IgD-negative memory B cell (primary cell): ENCODE data around the gene COPS2. TPM values are rescaled to one million over a fixed set of nuclear protein-coding genes. Genes with fewer than 3 reads are reported as not detected.
"Not testable (repeated sequence)": the region's sequence is repeated elsewhere in the genome, so short reads cannot be mapped to it uniquely, and the experiment has no call there.

Source experiments
- H3K27ac Mint-ChIP-seq, 3 donors: one replicate each; pipeline ENCODE4 v1.8.0; 2020 to 2022; ENCODE audit warnings: mild to moderate bottlenecking in 3 of 3, mixed read lengths in 3 of 3, moderate library complexity in 1 of 3
- H3K27me3 Mint-ChIP-seq: one replicate; pipeline ENCODE4 v1.8.0; 2021; ENCODE audit warnings: mixed read lengths
- H3K36me3 Mint-ChIP-seq: one replicate; pipeline ENCODE4 v1.8.0; 2020; ENCODE audit warnings: mild to moderate bottlenecking, mixed read lengths
- H3K4me1 Mint-ChIP-seq, 3 donors: one replicate each; pipeline ENCODE4 v1.8.0; 2020 to 2022; ENCODE audit warnings: mixed read lengths in 3 of 3, mild to moderate bottlenecking in 1 of 3
- H3K4me3 Mint-ChIP-seq, 4 donors: one replicate each; pipeline ENCODE4 v1.8.0; 2020 to 2022; ENCODE audit warnings: mild to moderate bottlenecking in 4 of 4, mixed read lengths in 4 of 4, moderate library complexity in 3 of 4
- H3K9me3 Mint-ChIP-seq, 3 donors: one replicate each; pipeline ENCODE4 v1.8.0; 2020 to 2021; ENCODE audit warnings: mixed read lengths in 3 of 3, mild to moderate bottlenecking in 1 of 3
- polyA plus RNA-seq: library from polyadenylated mRNA; unstranded; fragments of 300-500 nt; fragmentation: Illumina TruSeq; gene quantifications from one replicate; pipeline ENCODE4 v1.2.3, GENCODE V29; 2021

The COPS2 gene
- polyA plus RNA-seq, 1 donor from 2014 or later, result 27.3 TPM

GRCh38 chr15:49101536-49101935 is 53.9 kb downstream of the COPS2 start:
- H3K27me3 Mint-ChIP-seq, result no peaks in the 10 kb centered on the region
- no peak overlapping the region for H3K4me3 Mint-ChIP-seq
- H3K36me3 Mint-ChIP-seq, result peaks cover 5% of the 10 kb centered on the region
- no peaks in the 10 kb centered on the region for H3K4me1 Mint-ChIP-seq
- no peaks in the 10 kb centered on the region for H3K9me3 Mint-ChIP-seq
- no peak overlapping the region for H3K27ac Mint-ChIP-seq

DNA sequence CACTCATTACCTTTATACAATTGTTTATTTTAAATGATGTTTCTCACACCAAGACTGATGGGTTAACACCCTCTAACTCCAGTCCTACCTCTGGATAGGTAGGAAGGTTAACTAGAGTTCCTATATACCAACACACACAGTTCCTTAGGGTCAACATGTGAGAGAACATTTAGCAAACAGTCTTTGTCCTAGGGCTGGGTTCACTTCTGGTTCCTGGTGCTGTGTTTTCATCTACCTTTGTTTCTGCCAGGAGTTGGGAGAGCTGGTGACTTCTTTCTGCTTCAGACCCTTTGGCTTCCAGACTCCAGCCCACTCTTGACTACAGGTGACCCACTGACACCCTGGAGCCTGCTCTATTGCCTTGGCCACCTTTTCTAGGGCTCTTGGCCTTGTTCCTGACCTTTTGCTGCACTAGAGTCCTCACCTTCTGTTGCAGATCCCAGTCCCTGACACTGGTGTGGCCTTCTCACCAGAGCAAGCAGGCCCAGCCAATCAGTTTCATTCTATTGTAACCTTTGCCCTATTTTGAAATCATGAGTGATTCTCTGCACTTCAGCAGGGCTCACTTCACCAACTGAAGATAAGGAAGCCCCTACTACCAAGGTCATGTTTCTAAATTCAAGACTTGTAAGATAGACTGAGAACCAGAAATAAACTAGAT is 59.2 kb downstream of the COPS2 start:
- Mint-ChIP-seq H3K4me3 (no peak overlapping the region), H3K36me3 (peaks cover 2% of the 10 kb centered on the region), H3K27me3 (no peaks in the 10 kb centered on the region), H3K27ac (peak overlapping the region in 1 of 3 donors; percentile 79), H3K4me1 (no peaks in the 10 kb centered on the region), H3K9me3 (no peaks in the 10 kb centered on the region)

DNA sequence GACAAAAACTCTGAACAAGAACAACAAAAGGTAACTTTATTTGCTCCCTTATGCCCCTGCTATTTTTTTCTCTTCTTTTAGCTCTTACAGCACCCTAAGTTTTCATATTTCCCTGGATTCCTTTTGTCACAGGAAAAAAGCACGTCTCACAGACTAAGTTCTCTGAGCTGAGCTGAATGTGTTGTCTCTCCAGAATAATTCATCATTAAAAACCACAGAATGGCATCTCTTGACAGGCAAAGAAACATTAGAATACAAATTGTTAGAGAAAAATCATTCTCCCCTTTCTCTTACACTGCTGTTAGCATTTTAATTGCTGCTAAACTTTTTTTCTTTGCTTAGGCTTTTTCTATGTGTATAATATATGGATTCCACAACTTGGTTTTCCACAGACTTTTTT is 60.5 kb downstream of the COPS2 start:
- Mint-ChIP-seq H3K27ac (no peak overlapping the region), H3K9me3 (no peaks in the 10 kb centered on the region), H3K4me1 (no peaks in the 10 kb centered on the region), H3K36me3 (peaks cover 2% of the 10 kb centered on the region), H3K4me3 (no peak overlapping the region), H3K27me3 (no peaks in the 10 kb centered on the region)

DNA sequence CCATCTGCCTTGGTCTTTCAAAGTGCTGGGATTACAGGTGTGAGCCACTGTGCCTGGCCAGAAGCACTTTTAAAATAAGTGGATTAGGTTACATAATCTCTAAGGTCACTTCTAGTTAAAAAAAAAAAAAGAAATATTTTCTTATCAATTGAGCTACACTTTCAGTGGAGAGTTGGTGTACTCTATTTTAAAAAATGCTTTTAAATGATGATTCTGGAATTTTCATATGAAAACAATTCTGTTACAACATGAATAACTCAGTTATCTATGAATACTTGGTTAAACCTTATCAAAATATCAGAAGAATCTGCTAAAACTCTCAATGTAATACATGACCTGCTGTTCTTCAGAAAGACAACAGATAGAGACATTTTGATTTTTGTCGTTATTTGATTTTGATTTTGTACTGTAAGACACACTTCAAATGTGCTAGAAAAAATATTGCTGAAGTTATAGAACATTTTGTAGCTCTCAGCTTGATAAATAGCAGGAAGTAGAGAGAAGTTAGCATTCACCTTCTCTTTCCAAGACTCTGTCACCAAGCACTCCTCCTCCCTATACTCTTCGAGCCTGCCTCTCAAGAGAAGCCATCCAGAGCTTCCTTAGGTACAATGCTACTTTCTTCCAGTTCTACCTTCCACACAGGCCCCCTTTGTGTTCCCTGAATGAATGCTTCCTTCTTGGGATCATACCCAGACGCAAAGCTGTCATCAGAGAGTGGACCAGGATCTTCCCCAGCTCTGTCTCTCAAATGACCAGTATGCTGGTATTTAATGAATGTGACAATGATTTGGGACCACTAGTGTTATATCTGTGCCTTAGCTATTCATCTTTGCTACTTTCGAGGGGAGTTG is 61.9 kb downstream of the COPS2 start:
- Mint-ChIP-seq H3K9me3 (no peaks in the 10 kb centered on the region), H3K4me3 (no peak overlapping the region), H3K27ac (no peak overlapping the region), H3K27me3 (no peaks in the 10 kb centered on the region), H3K4me1 (no peaks in the 10 kb centered on the region), H3K36me3 (no peaks in the 10 kb centered on the region)

GRCh38 chr15:49088996-49089395 is 66.4 kb downstream of the COPS2 start:
- H3K4me3 Mint-ChIP-seq, result no peak overlapping the region
- H3K36me3 Mint-ChIP-seq, result no peaks in the 10 kb centered on the region
- H3K9me3 Mint-ChIP-seq, result no peaks in the 10 kb centered on the region
- peak overlapping the region in 1 of 3 donors; percentile 50 for H3K27ac Mint-ChIP-seq
- H3K4me1 Mint-ChIP-seq, result no peaks in the 10 kb centered on the region
- H3K27me3 Mint-ChIP-seq, result no peaks in the 10 kb centered on the region

GRCh38 chr15:49085696-49086459 is 69.5 kb downstream of the COPS2 start:
- H3K27me3 Mint-ChIP-seq, result no peaks in the 10 kb centered on the region
- H3K4me3 Mint-ChIP-seq, result no peak overlapping the region
- no peak overlapping the region for H3K27ac Mint-ChIP-seq
- H3K4me1 Mint-ChIP-seq, result no peaks in the 10 kb centered on the region
- H3K36me3 Mint-ChIP-seq, result no peaks in the 10 kb centered on the region
- no peaks in the 10 kb centered on the region for H3K9me3 Mint-ChIP-seq

- H3K4me3 Mint-ChIP-seq, result no peak overlapping the region
- no peaks in the 10 kb centered on the region for H3K9me3 Mint-ChIP-seq
- H3K36me3 Mint-ChIP-seq, result no peaks in the 10 kb centered on the region
- H3K27ac Mint-ChIP-seq, result no peak overlapping the region
- H3K27me3 Mint-ChIP-seq, result peaks cover 1% of the 10 kb centered on the region
- no peaks in the 10 kb centered on the region for H3K4me1 Mint-ChIP-seq
Measured at GRCh38 chr15:49084285-49084570, 71.2 kb downstream of the COPS2 start.

GRCh38 chr15:49083401-49084284 is 71.8 kb downstream of the COPS2 start:
- Mint-ChIP-seq H3K36me3 (no peaks in the 10 kb centered on the region), H3K9me3 (no peaks in the 10 kb centered on the region), H3K27me3 (peaks cover 1% of the 10 kb centered on the region), H3K27ac (no peak overlapping the region), H3K4me1 (no peaks in the 10 kb centered on the region), H3K4me3 (no peak overlapping the region)

DNA sequence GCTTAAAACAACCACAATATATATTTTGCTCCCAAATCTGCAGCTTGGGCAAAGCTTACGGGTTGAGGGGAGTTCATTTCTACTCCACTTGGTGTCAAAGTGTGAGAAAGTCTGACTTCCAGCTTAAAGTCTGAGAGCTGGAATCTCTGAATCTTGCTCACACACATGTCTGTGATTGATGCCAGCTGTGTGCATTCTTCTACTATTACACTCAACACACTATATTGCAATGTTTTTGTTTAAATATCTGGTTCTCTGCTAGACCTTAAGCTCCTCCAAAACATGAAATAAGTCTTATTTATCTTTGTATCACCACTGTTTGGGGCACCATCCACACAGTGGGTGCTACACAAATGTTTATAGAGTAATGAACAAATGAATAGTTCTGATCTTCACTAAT is 72.4 kb downstream of the COPS2 start:
- peaks cover 1% of the 10 kb centered on the region for H3K27me3 Mint-ChIP-seq
- H3K4me1 Mint-ChIP-seq, result no peaks in the 10 kb centered on the region
- H3K27ac Mint-ChIP-seq, result no peak overlapping the region
- H3K4me3 Mint-ChIP-seq, result no peak overlapping the region
- no peaks in the 10 kb centered on the region for H3K9me3 Mint-ChIP-seq
- H3K36me3 Mint-ChIP-seq, result no peaks in the 10 kb centered on the region

GRCh38 chr15:49079340-49080039 is 75.9 kb downstream of the COPS2 start:
- H3K4me1 Mint-ChIP-seq, result no peaks in the 10 kb centered on the region
- peaks cover 1% of the 10 kb centered on the region for H3K27me3 Mint-ChIP-seq
- H3K27ac Mint-ChIP-seq, result no peak overlapping the region
- no peak overlapping the region for H3K4me3 Mint-ChIP-seq
- no peaks in the 10 kb centered on the region for H3K36me3 Mint-ChIP-seq
- no peaks in the 10 kb centered on the region for H3K9me3 Mint-ChIP-seq

DNA sequence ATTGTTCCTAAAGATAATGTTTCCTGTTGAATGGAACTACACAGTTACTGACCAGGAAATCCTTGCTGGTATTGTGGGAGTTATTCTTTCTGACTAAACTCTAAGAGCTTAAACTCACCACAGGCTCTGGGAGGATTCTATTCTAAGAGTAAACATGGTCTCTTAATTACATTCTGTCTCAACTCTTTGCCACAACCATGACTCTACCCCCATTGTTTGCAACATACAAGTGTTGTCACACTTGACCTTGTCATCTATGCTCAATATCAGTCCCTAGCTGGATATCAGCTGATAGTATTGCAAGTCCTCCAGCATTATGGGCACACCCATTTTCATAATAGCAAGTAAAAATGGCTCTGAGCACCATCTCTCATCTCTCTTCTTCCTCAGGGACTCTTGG is 79.5 kb downstream of the COPS2 start:
- Mint-ChIP-seq H3K27me3 (peaks cover 1% of the 10 kb centered on the region), H3K4me3 (no peak overlapping the region), H3K4me1 (no peaks in the 10 kb centered on the region), H3K36me3 (peaks cover 5% of the 10 kb centered on the region), H3K27ac (no peak overlapping the region), H3K9me3 (no peaks in the 10 kb centered on the region)

GRCh38 chr15:49074589-49075287 is 80.7 kb downstream of the COPS2 start:
- not testable (repeated sequence) for H3K27me3 Mint-ChIP-seq, H3K9me3 Mint-ChIP-seq, H3K36me3 Mint-ChIP-seq, H3K27ac Mint-ChIP-seq, H3K4me1 Mint-ChIP-seq, H3K4me3 Mint-ChIP-seq
